PC-3 (cell line): ENCODE data around the gene SFI1. TPM values are rescaled to one million over a fixed set of nuclear protein-coding genes. Genes with fewer than 3 reads are reported as not detected.

Experiments used
- ATAC-seq: fragments of 200-7000 bp; cut with Tn5 transposase; 2 replicates; pipeline ENCODE4 v1.9.1; 2020; ENCODE audit warnings: mild to moderate bottlenecking, moderate library complexity
- BruUV-seq: library from RNA; stranded (reverse); fragments of 400-500 nt; replicated peaks from 2 replicates; lab custom pipeline; 2021; lab: Mats Ljungman, UMichigan
- CTCF ChIA-PET: fragments of 300-600 bp; sonication (Branson Sonifier 250); formaldehyde crosslinking; loops from one replicate; lab custom pipeline; 2022; ENCODE audit warnings: antibody characterized with exemption; lab: Charles Lee
- POLR2A ChIA-PET: fragments of 300-600 bp; sonication (Branson Sonifier 250); formaldehyde crosslinking; loops from one replicate; lab custom pipeline; 2022; ENCODE audit warnings: antibody characterized with exemption; ENCODE audit not compliant: unreplicated experiment; lab: Charles Lee
- DNase-seq: peaks from one replicate; pipeline ENCODE4 v3.0.0-alpha.2; 2015
- H2AFZ ChIP-seq: fragments of 300-600 bp; sonication (generic); 2 replicates; pipeline ENCODE4 v1.6.0; 2016; ENCODE audit warnings: antibody characterized with exemption, low read length
- H3F3A ChIP-seq: fragments of 300-600 bp; sonication (generic); one replicate; pipeline ENCODE4 v1.6.0; 2017; ENCODE audit warnings: antibody characterized with exemption, low read length, control low read depth, mild to moderate bottlenecking; ENCODE audit not compliant: unreplicated experiment
- H3K27ac ChIP-seq: fragments of 300-600 bp; sonication (generic); 2 replicates; pipeline ENCODE4 v1.5.1; 2016; ENCODE audit warnings: mild to moderate bottlenecking, low read length
- H3K27me3 ChIP-seq: fragments of 300-600 bp; sonication (generic); 2 replicates; pipeline ENCODE4 v1.6.1; 2016; ENCODE audit warnings: low read length, mixed read lengths
- H3K36me3 ChIP-seq: fragments of 300-600 bp; sonication (generic); 2 replicates; pipeline ENCODE4 v1.6.1; 2016; ENCODE audit warnings: low read depth, mixed run types, low read length, mixed read lengths
- H3K4me1 ChIP-seq: fragments of 300-600 bp; sonication (generic); 2 replicates; pipeline ENCODE4 v1.5.1; 2016; ENCODE audit warnings: low read length; ENCODE audit not compliant: insufficient read depth
- H3K4me2 ChIP-seq: fragments of 300-600 bp; sonication (generic); 2 replicates; pipeline ENCODE4 v1.6.0; 2016; ENCODE audit warnings: low read length
- H3K4me3 ChIP-seq: fragments of 300-600 bp; sonication (generic); 2 replicates; pipeline ENCODE4 v1.5.1; 2016; ENCODE audit warnings: mild to moderate bottlenecking, low read length, mixed read lengths
- H3K79me2 ChIP-seq: fragments of 300-600 bp; sonication (generic); 2 replicates; pipeline ENCODE4 v1.6.1; 2017; ENCODE audit warnings: low read length, mixed read lengths
- H3K9ac ChIP-seq: fragments of 300-600 bp; sonication (generic); 2 replicates; pipeline ENCODE4 v1.6.0; 2016; ENCODE audit warnings: mild to moderate bottlenecking, low read length
- H3K9me2 ChIP-seq: fragments of 300-600 bp; sonication (generic); replicated peaks from 2 replicates; pipeline ENCODE4 v1.6.1; 2016; ENCODE audit warnings: mixed run types, low read length, mixed read lengths
- H3K9me3 ChIP-seq: fragments of 300-600 bp; sonication (generic); 2 replicates; pipeline ENCODE4 v1.6.1; 2016; ENCODE audit warnings: low read length, mixed read lengths
- H4K20me1 ChIP-seq: fragments of 300-600 bp; sonication (generic); 2 replicates; pipeline ENCODE4 v1.6.1; 2016; ENCODE audit warnings: low read length, mixed read lengths
- CTCF ChIP-seq: fragments of 300-600 bp; sonication (generic); conservative IDR thresholded peaks from 2 replicates; pipeline ENCODE4 v1.5.1; 2017; ENCODE audit warnings: antibody characterized with exemption, low read depth, mild to moderate bottlenecking, low read length
- EZH2 ChIP-seq: fragments of 300-600 bp; sonication (generic); IDR thresholded peaks from one replicate; pipeline ENCODE4 v1.6.1; 2017; ENCODE audit warnings: antibody characterized with exemption, mild to moderate bottlenecking, low read length; ENCODE audit not compliant: unreplicated experiment
- EZH2phosphoT487 ChIP-seq: fragments of 300-600 bp; sonication (generic); IDR thresholded peaks from 2 replicates; pipeline ENCODE4 v1.6.1; 2018; ENCODE audit warnings: mild to moderate bottlenecking, antibody characterized with exemption, low read length, borderline replicate concordance
- intact Hi-C: fragments of 100-400 bp; cut with micrococcal nuclease; formaldehyde crosslinking; loops from 2 replicates; pipeline ENCODE4 v1.9.0; 2023
- total RNA-seq: library from RNA; depleted of rRNA; stranded (reverse); fragments of >200 nt; gene quantifications from 2 replicates; pipeline ENCODE4 v1.2.3, GENCODE V29; 2014

The SFI1 gene
- total RNA-seq, 1 experiment from 2014 or later = 22.5 TPM

- TF ChIP-seq EZH2phosphoT487 = no peak
- TF ChIP-seq CTCF = no peak
- no peak for TF ChIP-seq EZH2
Measured at GRCh38 chr22:31486951-31487350, 9.4 kb upstream of the SFI1 start.

GRCh38 chr22:31488346-31488883, 7.9 kb upstream of the SFI1 start:
- H3K36me3 ChIP-seq = 0 out of 2 replicates have a peak, but pooled peaks cover 8% of the 10 kb centered on the region
- peak overlapping the region; percentile 50; the same call in 1 of the 2 replicates for H2AFZ ChIP-seq
- TF ChIP-seq EZH2phosphoT487 (no peak), CTCF (no peak), EZH2 (no peak)
- peaks cover 14% of the 10 kb centered on the region; the same call in 1 of the 2 replicates for H3K4me1 ChIP-seq
- H3F3A ChIP-seq = no peaks in the 10 kb centered on the region
- ATAC-seq (no peak), DNase-seq (no peak)
- peak overlapping the region; percentile 94 for H3K4me2 ChIP-seq
- H3K9me2 ChIP-seq = no peaks in the 10 kb centered on the region
- no peaks in the 10 kb centered on the region for H3K27me3 ChIP-seq
- CTCF ChIA-PET = no interaction called here
- H3K27ac ChIP-seq = no peak overlapping the region
- H4K20me1 ChIP-seq = no peaks in the 10 kb centered on the region
- H3K79me2 ChIP-seq = peaks cover 44% of the 10 kb centered on the region
- TSS peak; percentile 33 for BruUV-seq
- intact Hi-C loops = no loop called here
- peak overlapping the region; percentile 86 for H3K9ac ChIP-seq
- POLR2A ChIA-PET = no interaction called here
- no peaks in the 10 kb centered on the region for H3K9me3 ChIP-seq
- H3K4me3 ChIP-seq = peak overlapping the region; percentile 99

More at GRCh38 chr22:31486951-31487350, 9.4 kb upstream of the SFI1 start:
- H3K9me3 ChIP-seq = no peaks in the 10 kb centered on the region
- H3F3A ChIP-seq = no peaks in the 10 kb centered on the region
- H3K79me2 ChIP-seq = peaks cover 44% of the 10 kb centered on the region
- no peak overlapping the region for H3K27ac ChIP-seq
- H3K4me2 ChIP-seq = no peak overlapping the region
- intact Hi-C loops = no loop called here
- CTCF ChIA-PET = no interaction called here
- DNase-seq = no peak
- H4K20me1 ChIP-seq = no peaks in the 10 kb centered on the region
- no peaks in the 10 kb centered on the region for H3K9me2 ChIP-seq
- POLR2A ChIA-PET = no interaction called here
- 0 out of 2 replicates have a peak, but pooled peaks cover 8% of the 10 kb centered on the region for H3K36me3 ChIP-seq
- H3K27me3 ChIP-seq = no peaks in the 10 kb centered on the region
- no peak overlapping the region for H2AFZ ChIP-seq
- H3K4me3 ChIP-seq = no peak overlapping the region
- no peak overlapping the region for H3K9ac ChIP-seq
- H3K4me1 ChIP-seq = peaks cover 14% of the 10 kb centered on the region; the same call in 1 of the 2 replicates
- no TSS peak for BruUV-seq
- ATAC-seq = no peak

- H3F3A ChIP-seq = no peaks in the 10 kb centered on the region
- H3K4me2 ChIP-seq = peak overlapping the region; percentile 94
- intact Hi-C loops = no loop called here
- ChIA-PET POLR2A (no interaction called here), CTCF (no interaction called here)
- no TSS peak for BruUV-seq
- H2AFZ ChIP-seq = peak overlapping the region; percentile 50; the same call in 1 of the 2 replicates
- H4K20me1 ChIP-seq = no peaks in the 10 kb centered on the region
- ATAC-seq (peak; percentile 44), DNase-seq (peak; percentile 4)
- peaks cover 38% of the 10 kb centered on the region for H3K79me2 ChIP-seq
- H3K9me3 ChIP-seq = no peaks in the 10 kb centered on the region
- 0 out of 2 replicates have a peak, but pooled peaks cover 8% of the 10 kb centered on the region for H3K36me3 ChIP-seq
- H3K4me3 ChIP-seq = peak overlapping the region; percentile 99
- H3K27ac ChIP-seq = no peak overlapping the region
- peaks cover 14% of the 10 kb centered on the region; the same call in 1 of the 2 replicates for H3K4me1 ChIP-seq
- H3K9ac ChIP-seq = peak overlapping the region; percentile 86
- no peaks in the 10 kb centered on the region for H3K9me2 ChIP-seq
- no peaks in the 10 kb centered on the region for H3K27me3 ChIP-seq
- TF ChIP-seq EZH2 = no peak
- no peak for TF ChIP-seq CTCF
- TF ChIP-seq EZH2phosphoT487 = no peak
Measured at GRCh38 chr22:31488988-31489617, 7.2 kb upstream of the SFI1 start.
